GM19452 (cell line): ENCODE data around the gene TBC1D16.

ENCODE experiments used
- ATAC-seq: cut with Tn5 transposase; IDR thresholded peaks from one replicate; pipeline ENCODE4 v1.9.1; 2021; ENCODE audit not compliant: unreplicated experiment

TBC1D16 gene

GRCh38 chr17:79929257-79930061 lies 106.2 kb downstream of the TBC1D16 start:
- ATAC-seq = no peak

GRCh38 chr17:79928502-79929256 lies 107.0 kb downstream of the TBC1D16 start:
- no peak for ATAC-seq

GRCh38 chr17:79927688-79928501 lies 107.8 kb downstream of the TBC1D16 start:
- no peak for ATAC-seq

GRCh38 chr17:79927136-79927661 lies 108.5 kb downstream of the TBC1D16 start:
- ATAC-seq = no peak

GRCh38 chr17:79926605-79927135 lies 109.0 kb downstream of the TBC1D16 start:
- no peak for ATAC-seq

GRCh38 chr17:79926142-79926604 lies 109.5 kb downstream of the TBC1D16 start:
- no peak for ATAC-seq

- ATAC-seq = no peak
Observed at GRCh38 chr17:79925242-79925957, 110.3 kb downstream of the TBC1D16 start.

GRCh38 chr17:79924639-79924976 lies 111.1 kb downstream of the TBC1D16 start:
- no peak for ATAC-seq

- ATAC-seq = no peak
Observed at GRCh38 chr17:79923974-79924638, 111.6 kb downstream of the TBC1D16 start.

- no peak for ATAC-seq
Observed at GRCh38 chr17:79922798-79923197, 112.9 kb downstream of the TBC1D16 start.

- no peak for ATAC-seq
Observed at GRCh38 chr17:79922116-79922601, 113.5 kb downstream of the TBC1D16 start.

GRCh38 chr17:79921411-79922115 lies 114.1 kb downstream of the TBC1D16 start:
- ATAC-seq = no peak

GRCh38 chr17:79920751-79921410 lies 114.8 kb downstream of the TBC1D16 start:
- no peak for ATAC-seq

- no peak for ATAC-seq
Observed at GRCh38 chr17:79919862-79920720, 115.6 kb downstream of the TBC1D16 start.

GRCh38 chr17:79919164-79919585 lies 116.5 kb downstream of the TBC1D16 start:
- ATAC-seq = no peak

GRCh38 chr17:79918581-79919163 lies 117.0 kb downstream of the TBC1D16 start:
- ATAC-seq = no peak

GRCh38 chr17:79917902-79918484 lies 117.7 kb downstream of the TBC1D16 start:
- no peak for ATAC-seq
